AG04450 (cell line): ENCODE measurements around the gene TEX29. TPM values are rescaled to one million over a fixed set of nuclear protein-coding genes. Genes with fewer than 3 reads are reported as not detected.
A peak's percentile ranks its signal among the peaks of the same experiment; 100 is the strongest.

ENCODE experiments used
- CTCF ChIA-PET: fragments of 300-600, 350-600 bp; formaldehyde crosslinking; extraction: SDS; loops from one replicate; lab custom pipeline; 2022; ENCODE audit warnings: antibody characterized with exemption, inconsistent platforms; lab: Charles Lee
- POLR2A ChIA-PET: fragments of 350-600 bp; formaldehyde crosslinking; extraction: SDS; loops from one replicate; lab custom pipeline; 2021; ENCODE audit warnings: antibody characterized with exemption, inconsistent platforms; lab: Yijun Ruan, JAX
- DNase-seq: peaks from one replicate; pipeline ENCODE4 v3.0.0-alpha.2; 2011; ENCODE audit warnings: low read depth, low spot score
- H3K27ac ChIP-seq: one replicate; pipeline ENCODE4 v1.5.1; 2012; ENCODE audit warnings: low read depth, low read length, control low read depth
- H3K27me3 ChIP-seq: one replicate; pipeline ENCODE4 v1.6.0; 2012; ENCODE audit warnings: low read length; ENCODE audit not compliant: control insufficient read depth, insufficient read depth
- H3K4me3 ChIP-seq: 2 replicates; pipeline ENCODE4 v1.5.1; 2011; ENCODE audit warnings: mild to moderate bottlenecking, low read depth, low read length, control low read depth
- H3K9me3 ChIP-seq: 2 replicates; pipeline ENCODE4 v1.5.1; 2012; ENCODE audit warnings: low read length; ENCODE audit not compliant: control insufficient read depth, insufficient read depth
- CTCF ChIP-seq: IDR thresholded peaks from 2 replicates; pipeline ENCODE4 v1.5.1; 2011; ENCODE audit warnings: low read depth, low read length, control low read depth, inconsistent platforms
- polyA plus RNA-seq: library from polyadenylated mRNA; depleted of rRNA; stranded (reverse); fragments of >200 nt; gene quantifications from 2 replicates; pipeline ENCODE4 v1.2.3, GENCODE V29; 2011

Gene TEX29
- polyA plus RNA-seq, 1 experiment, result 6.1 TPM

- peaks cover 15% of the 10 kb centered on the region for H3K27me3 ChIP-seq
- ChIA-PET POLR2A (no interaction called here), CTCF (no interaction called here)
- no peak for DNase-seq
- H3K9me3 ChIP-seq, result peaks cover 3% of the 10 kb centered on the region; the same call in 1 of the 2 replicates
- no peak for TF ChIP-seq CTCF
- H3K27ac ChIP-seq, result peak overlapping the region; percentile 57
- no peak overlapping the region for H3K4me3 ChIP-seq
Measured at GRCh38 chr13:111370570-111371535, 50.4 kb downstream of the TEX29 start.

- no peak for TF ChIP-seq CTCF
- CTCF ChIA-PET, result no interaction called here
Measured at GRCh38 chr13:111371720-111372119, 51.3 kb downstream of the TEX29 start.

GRCh38 chr13:111372651-111373425 lies 52.4 kb downstream of the TEX29 start:
- no peak for DNase-seq
- no peak overlapping the region for H3K4me3 ChIP-seq
- peaks cover 6% of the 10 kb centered on the region for H3K27me3 ChIP-seq
- ChIA-PET POLR2A (no interaction called here), CTCF (no interaction called here)
- peaks cover 7% of the 10 kb centered on the region for H3K9me3 ChIP-seq
- TF ChIP-seq CTCF, result no peak
- H3K27ac ChIP-seq, result no peak overlapping the region

More at GRCh38 chr13:111371720-111372119, 51.3 kb downstream of the TEX29 start:
- H3K4me3 ChIP-seq, result no peak overlapping the region
- POLR2A ChIA-PET, result no interaction called here
- peaks cover 3% of the 10 kb centered on the region; the same call in 1 of the 2 replicates for H3K9me3 ChIP-seq
- peaks cover 12% of the 10 kb centered on the region for H3K27me3 ChIP-seq
- DNase-seq, result peak; percentile 55
- peak overlapping the region; percentile 57 for H3K27ac ChIP-seq

- H3K4me3 ChIP-seq, result no peak overlapping the region
- ChIA-PET POLR2A (no interaction called here), CTCF (no interaction called here)
- H3K27me3 ChIP-seq, result peaks cover 2% of the 10 kb centered on the region
- H3K9me3 ChIP-seq, result peaks cover 7% of the 10 kb centered on the region
- no peak for DNase-seq
- no peak for TF ChIP-seq CTCF
- no peak overlapping the region for H3K27ac ChIP-seq
Measured at GRCh38 chr13:111373486-111373885, 53.0 kb downstream of the TEX29 start.
